H9 (cell line): ENCODE results near the gene USP46. TPM values are rescaled to one million over a fixed set of nuclear protein-coding genes. Genes with fewer than 3 reads are reported as not detected.

Experiments used
- DNase-seq: peaks from one replicate; pipeline ENCODE4 v3.0.0-alpha.2; 2017
- H2AFZ ChIP-seq: one replicate; pipeline ENCODE4 v1.6.1; 2013; ENCODE audit warnings: mild to moderate bottlenecking, low read length, control low read depth, moderate library complexity
- H2AK5ac ChIP-seq: 2 replicates; pipeline ENCODE4 v1.6.1; 2013; ENCODE audit warnings: low read length, control low read depth, mixed read lengths; ENCODE audit not compliant: insufficient read length
- H2BK120ac ChIP-seq: one replicate; pipeline ENCODE4 v1.6.1; 2013; ENCODE audit warnings: low read depth, mild to moderate bottlenecking, low read length, control low read depth, inconsistent platforms; ENCODE audit not compliant: poor library complexity, severe bottlenecking
- H2BK12ac ChIP-seq: 2 replicates; pipeline ENCODE4 v1.6.1; 2013; ENCODE audit warnings: low read length, control low read depth, mixed read lengths, low read depth; ENCODE audit not compliant: insufficient read length
- H2BK15ac ChIP-seq: 2 replicates; pipeline ENCODE4 v1.6.1; 2013; ENCODE audit warnings: low read depth, low read length, control low read depth
- H2BK20ac ChIP-seq: one replicate; pipeline ENCODE4 v1.6.1; 2013; ENCODE audit warnings: low read depth, mild to moderate bottlenecking, low read length, control low read depth, inconsistent platforms; ENCODE audit not compliant: poor library complexity, severe bottlenecking
- H2BK5ac ChIP-seq: 2 replicates; pipeline ENCODE4 v1.6.1; 2013; ENCODE audit warnings: low read length, control low read depth, mixed read lengths; ENCODE audit not compliant: insufficient read length
- H3K14ac ChIP-seq: 2 replicates; pipeline ENCODE4 v1.6.1; 2013; ENCODE audit warnings: low read length, control low read depth; ENCODE audit not compliant: insufficient read depth
- H3K18ac ChIP-seq: 2 replicates; pipeline ENCODE4 v1.6.1; 2013; ENCODE audit warnings: low read depth, mild to moderate bottlenecking, mixed read lengths, low read length, control low read depth; ENCODE audit not compliant: insufficient read length
- H3K23ac ChIP-seq: 2 replicates; pipeline ENCODE4 v1.6.1; 2013; ENCODE audit warnings: low read length, control low read depth, mixed read lengths, low read depth; ENCODE audit not compliant: insufficient read length
- H3K23me2 ChIP-seq: 2 replicates; pipeline ENCODE4 v1.6.1; 2013; ENCODE audit warnings: low read depth, mild to moderate bottlenecking, mixed read lengths, low read length, control low read depth; ENCODE audit not compliant: insufficient read length, poor library complexity, severe bottlenecking
- H3K27ac ChIP-seq: 2 replicates; pipeline ENCODE4 v1.5.1; 2013; ENCODE audit warnings: low read length, control low read depth, mixed read lengths, low read depth; ENCODE audit not compliant: insufficient read length
- H3K27me3 ChIP-seq: 2 replicates; pipeline ENCODE4 v1.6.1; 2013; ENCODE audit warnings: low read length, control low read depth, inconsistent platforms; ENCODE audit not compliant: insufficient read depth
- H3K4ac ChIP-seq: 2 replicates; pipeline ENCODE4 v1.6.1; 2013; ENCODE audit warnings: low read depth, mild to moderate bottlenecking, control low read depth, inconsistent platforms, low read length, moderate library complexity
- H3K4me1 ChIP-seq: 2 replicates; pipeline ENCODE4 v1.6.1; 2013; ENCODE audit warnings: low read length, control low read depth, inconsistent platforms; ENCODE audit not compliant: insufficient read depth
- H3K4me2 ChIP-seq: 2 replicates; pipeline ENCODE4 v1.6.1; 2013; ENCODE audit warnings: low read length, control low read depth, mixed read lengths; ENCODE audit not compliant: insufficient read length, insufficient read depth
- H3K56ac ChIP-seq: 2 replicates; pipeline ENCODE4 v1.6.1; 2013; ENCODE audit warnings: low read depth, mild to moderate bottlenecking, mixed read lengths, low read length, control low read depth; ENCODE audit not compliant: insufficient read length
- H3K79me1 ChIP-seq: 2 replicates; pipeline ENCODE4 v1.6.1; 2013; ENCODE audit warnings: low read depth, mild to moderate bottlenecking, moderate library complexity, low read length, control low read depth, inconsistent platforms; ENCODE audit not compliant: insufficient read depth, poor library complexity, severe bottlenecking
- H3K79me2 ChIP-seq: 2 replicates; pipeline ENCODE4 v1.6.1; 2013; ENCODE audit warnings: low read length, control low read depth, inconsistent platforms; ENCODE audit not compliant: insufficient read depth
- H3K9ac ChIP-seq: 2 replicates; pipeline ENCODE4 v1.6.1; 2013; ENCODE audit warnings: low read length, control low read depth, mixed read lengths; ENCODE audit not compliant: insufficient read length; ENCODE audit errors: extremely low read depth
- H3K9me3 ChIP-seq: one replicate; pipeline ENCODE4 v1.6.1; 2013; ENCODE audit warnings: low read depth, low read length, inconsistent platforms; ENCODE audit not compliant: control insufficient read depth
- H3T11ph ChIP-seq: one replicate; pipeline ENCODE4 v1.6.1; 2013; ENCODE audit warnings: mild to moderate bottlenecking, low read length, control low read depth, inconsistent platforms
- H4K20me1 ChIP-seq: one replicate; pipeline ENCODE4 v1.6.1; 2013; ENCODE audit not compliant: control insufficient read depth, insufficient read length, insufficient read depth
- H4K5ac ChIP-seq: 2 replicates; pipeline ENCODE4 v1.6.1; 2013; ENCODE audit warnings: low read depth, mild to moderate bottlenecking, mixed read lengths, low read length, control low read depth; ENCODE audit not compliant: insufficient read length
- H4K8ac ChIP-seq: replicated peaks from 2 replicates; pipeline ENCODE4 v1.6.1; 2013; ENCODE audit warnings: low read length, control low read depth, mixed read lengths, low read depth; ENCODE audit not compliant: insufficient read length
- H4K91ac ChIP-seq: 2 replicates; pipeline ENCODE4 v1.6.1; 2013; ENCODE audit warnings: low read depth, mild to moderate bottlenecking, moderate library complexity, mixed read lengths, low read length, control low read depth; ENCODE audit not compliant: insufficient read length
- H3K27ac Mint-ChIP-seq, 3 experiments: 2 replicates in 2 of 3; 3 replicates in 1 of 3; pipeline ENCODE4 v1.8.0; 2020 to 2021; ENCODE audit warnings: mixed read lengths in 3 of 3, mild to moderate bottlenecking in 1 of 3, moderate library complexity in 1 of 3
- H3K27me3 Mint-ChIP-seq: 2 replicates; pipeline ENCODE4 v1.8.0; 2021; ENCODE audit warnings: low read depth, mild to moderate bottlenecking, moderate library complexity, mixed read lengths
- H3K36me3 Mint-ChIP-seq, 3 experiments: 2 replicates in 2 of 3; 3 replicates in 1 of 3; pipeline ENCODE4 v1.8.0; 2020 to 2021; ENCODE audit warnings: low read depth in 3 of 3, mixed read lengths in 3 of 3; ENCODE audit not compliant: insufficient read depth in 1 of 3
- H3K4me1 Mint-ChIP-seq, 2 experiments: 2 replicates each; pipeline ENCODE4 v1.8.0; 2020; ENCODE audit warnings: mixed read lengths in 2 of 2
- H3K4me3 Mint-ChIP-seq, 2 experiments: 2 replicates in 1 of 2; 3 replicates in 1 of 2; pipeline ENCODE4 v1.8.0; 2020 to 2021; ENCODE audit warnings: mild to moderate bottlenecking in 2 of 2, mixed read lengths in 2 of 2, moderate library complexity in 1 of 2
- H3K9me3 Mint-ChIP-seq, 2 experiments: 2 replicates in 1 of 2; 3 replicates in 1 of 2; pipeline ENCODE4 v1.8.0; 2020; ENCODE audit warnings: mild to moderate bottlenecking in 2 of 2, mixed read lengths in 2 of 2, moderate library complexity in 1 of 2
- CTCF ChIP-seq: fragments of 200-600 bp; sonication (generic); conservative IDR thresholded peaks from 3 replicates; pipeline ENCODE4 v1.8.0; 2021; ENCODE audit warnings: antibody characterized with exemption, mild to moderate bottlenecking
- total RNA-seq: library from RNA; stranded (reverse); gene quantifications from 2 replicates; pipeline ENCODE4 v1.2.1, GENCODE V29; 2021

USP46 gene
- total RNA-seq, 1 experiment from 2014 or later: 59.8 TPM

GRCh38 chr4:52664479-52664878, 5.4 kb upstream of the USP46 start:
- H2BK20ac ChIP-seq: no peak overlapping the region
- no peaks in the 10 kb centered on the region for H3K27me3 ChIP-seq
- no peaks in the 10 kb centered on the region for H4K20me1 ChIP-seq
- peaks cover 19 to 52% (median 20%) of the 10 kb centered on the region in 3 experiments for H3K36me3 Mint-ChIP-seq
- H4K91ac ChIP-seq: no peak overlapping the region
- no peak overlapping the region for H2BK15ac ChIP-seq
- H3K9ac ChIP-seq: no peak overlapping the region
- H3K4me2 ChIP-seq: no peak overlapping the region
- H3K56ac ChIP-seq: no peak overlapping the region
- no peak overlapping the region for H4K8ac ChIP-seq
- no peak overlapping the region for H3K14ac ChIP-seq
- no peak overlapping the region for H4K5ac ChIP-seq
- no peak overlapping the region for H3K27ac ChIP-seq
- H3K9me3 Mint-ChIP-seq: peaks cover 17 to 25% of the 10 kb centered on the region in 2 experiments; a peak in 4 of 5 replicates
- peaks cover 19 to 27% of the 10 kb centered on the region in 2 experiments for H3K4me1 Mint-ChIP-seq
- TF ChIP-seq CTCF: no peak
- H3K18ac ChIP-seq: no peak overlapping the region
- H3K27me3 Mint-ChIP-seq: peaks cover 18% of the 10 kb centered on the region
- H2AK5ac ChIP-seq: no peak overlapping the region
- no peak overlapping the region for H2BK120ac ChIP-seq
- no peak overlapping the region for H2AFZ ChIP-seq
- H3T11ph ChIP-seq: no peak overlapping the region
- H3K23ac ChIP-seq: no peak overlapping the region
- no peak overlapping the region for H3K4ac ChIP-seq
- H3K79me2 ChIP-seq: no peaks in the 10 kb centered on the region
- H2BK12ac ChIP-seq: no peak overlapping the region
- H3K27ac Mint-ChIP-seq: no peak overlapping the region
- H3K23me2 ChIP-seq: peaks cover 7% of the 10 kb centered on the region
- peaks cover 8% of the 10 kb centered on the region for H3K9me3 ChIP-seq
- DNase-seq: no peak
- H3K4me3 Mint-ChIP-seq: no peak overlapping the region
- H3K4me1 ChIP-seq: no peaks in the 10 kb centered on the region
- H3K79me1 ChIP-seq: no peaks in the 10 kb centered on the region
- H2BK5ac ChIP-seq: no peak overlapping the region
